Thyroid gland (tissue), 4 donors: ENCODE results near the gene FJX1. TPM values are rescaled to one million over a fixed set of nuclear protein-coding genes. Genes with fewer than 3 reads are reported as not detected.

Experiments used
- DNase-seq, 2 donors: peaks; one replicate each; pipeline ENCODE4 v3.0.0-alpha.2; 2019
- H3K27ac ChIP-seq, 3 donors: fragments of 200-600 bp; sonication (generic); 1 replicate in 2 of 3; 2 replicates in 1 of 3; pipeline ENCODE4 v1.5.1; 2016 to 2019; ENCODE audit warnings: mild to moderate bottlenecking in 1 of 3, moderate library complexity in 1 of 3
- H3K27me3 ChIP-seq: fragments of 200-600 bp; sonication (generic); one replicate; pipeline ENCODE4 v1.5.1; 2019
- H3K36me3 ChIP-seq, 2 donors: fragments of 200-600 bp; sonication (generic); one replicate each; pipeline ENCODE4 v1.5.1; 2016 to 2019
- H3K4me1 ChIP-seq, 2 donors: fragments of 200-600 bp; sonication (generic); one replicate each; pipeline ENCODE4 v1.5.1; 2017 to 2019
- H3K4me3 ChIP-seq, 3 donors: fragments of 200-600 bp; sonication (generic); replicated peaks in 1 of 3; 1 replicate in 2 of 3; 2 replicates in 1 of 3; pipeline ENCODE4 v1.5.1; 2016; ENCODE audit warnings: mild to moderate bottlenecking in 1 of 3
- H3K9me3 ChIP-seq: fragments of 200-600 bp; sonication (generic); one replicate; pipeline ENCODE4 v1.5.1; 2017
- CTCF ChIP-seq, 6 experiments: fragments of 200-600 bp in 3 of 6; fragments of 450-650 bp in 3 of 6; sonication (generic) in 3 of 6; IDR thresholded peaks; one replicate each; pipeline ENCODE4 v1.5.1; 2016 to 2019; ENCODE audit warnings: antibody characterized with exemption in 6 of 6, mild to moderate bottlenecking in 2 of 6, inconsistent platforms in 1 of 6, moderate library complexity in 1 of 6
- POLR2A ChIP-seq, 2 donors: fragments of 450-650 bp; IDR thresholded peaks; one replicate each; pipeline ENCODE4 v1.6.1; 2017; ENCODE audit warnings: antibody characterized with exemption in 2 of 2, mild to moderate bottlenecking in 2 of 2, moderate library complexity in 1 of 2
- WGBS, 2 donors: methylation state at CpG; one replicate each; pipeline ENCODE4 v1.1.5; 2017; 5-methylcytosine and 5-hydroxymethylcytosine counted together
- intact Hi-C: fragments of 100-400 bp; cut with DNase I; formaldehyde crosslinking; loops from one replicate; pipeline ENCODE4 v1.15.1; 2023
- total RNA-seq, 4 donors: library from RNA; depleted of rRNA; stranded (reverse); fragments of >200 nt; gene quantifications; one replicate each; pipeline ENCODE4 v1.2.3, GENCODE V29; 2016

The FJX1 gene
- total RNA-seq, 4 donors from 2014 or later, result 1.5 to 5.9 (median 2.9) TPM

GRCh38 chr11:35654711-35655110 lies 36.5 kb downstream of the FJX1 start:
- 40 to 44% methylated on average over 6 of the region's 6 CpGs for WGBS, 2 donors
- Histone ChIP-seq H3K36me3 (no peaks in the 10 kb centered on the region), H3K4me3 (no peak overlapping the region), H3K9me3 (no peaks in the 10 kb centered on the region), H3K4me1 (no peaks in the 10 kb centered on the region), H3K27me3 (peaks cover 5% of the 10 kb centered on the region), H3K27ac (no peak overlapping the region)
- DNase-seq, result no peak
- TF ChIP-seq POLR2A (IDR thresholded peaks at IDR 0.05) (no peak), CTCF (IDR thresholded peaks at IDR 0.05) (no peak)
- intact Hi-C loops, result no loop called here

- intact Hi-C loops, result no loop called here
- Histone ChIP-seq H3K27me3 (peaks cover 5% of the 10 kb centered on the region), H3K4me3 (no peak overlapping the region), H3K9me3 (no peaks in the 10 kb centered on the region), H3K27ac (no peak overlapping the region), H3K4me1 (no peaks in the 10 kb centered on the region), H3K36me3 (no peaks in the 10 kb centered on the region)
- WGBS, 2 donors, result 59 to 71% methylated on average over 1 of the region's 1 CpG
- TF ChIP-seq POLR2A (IDR thresholded peaks at IDR 0.05), result no peak
- no peak for TF ChIP-seq CTCF (IDR thresholded peaks at IDR 0.05)
- DNase-seq, result no peak
These were observed 37.0 kb downstream of the FJX1 start for GRCh38 chr11:35655254-35655653.

- TF ChIP-seq POLR2A (IDR thresholded peaks at IDR 0.05) (no peak), CTCF (IDR thresholded peaks at IDR 0.05) (no peak)
- H3K36me3 ChIP-seq, result no peaks in the 10 kb centered on the region
- 66 to 67% methylated on average over 4 of the region's 4 CpGs for WGBS, 2 donors
- H3K27ac ChIP-seq, result no peak overlapping the region
- H3K4me3 ChIP-seq, result no peak overlapping the region
- no peaks in the 10 kb centered on the region for H3K9me3 ChIP-seq
- DNase-seq, result no peak
- intact Hi-C loops, result no loop called here
- H3K27me3 ChIP-seq, result peaks cover 5% of the 10 kb centered on the region
- no peaks in the 10 kb centered on the region for H3K4me1 ChIP-seq
These were observed 37.6 kb downstream of the FJX1 start for GRCh38 chr11:35655856-35656255.

DNA sequence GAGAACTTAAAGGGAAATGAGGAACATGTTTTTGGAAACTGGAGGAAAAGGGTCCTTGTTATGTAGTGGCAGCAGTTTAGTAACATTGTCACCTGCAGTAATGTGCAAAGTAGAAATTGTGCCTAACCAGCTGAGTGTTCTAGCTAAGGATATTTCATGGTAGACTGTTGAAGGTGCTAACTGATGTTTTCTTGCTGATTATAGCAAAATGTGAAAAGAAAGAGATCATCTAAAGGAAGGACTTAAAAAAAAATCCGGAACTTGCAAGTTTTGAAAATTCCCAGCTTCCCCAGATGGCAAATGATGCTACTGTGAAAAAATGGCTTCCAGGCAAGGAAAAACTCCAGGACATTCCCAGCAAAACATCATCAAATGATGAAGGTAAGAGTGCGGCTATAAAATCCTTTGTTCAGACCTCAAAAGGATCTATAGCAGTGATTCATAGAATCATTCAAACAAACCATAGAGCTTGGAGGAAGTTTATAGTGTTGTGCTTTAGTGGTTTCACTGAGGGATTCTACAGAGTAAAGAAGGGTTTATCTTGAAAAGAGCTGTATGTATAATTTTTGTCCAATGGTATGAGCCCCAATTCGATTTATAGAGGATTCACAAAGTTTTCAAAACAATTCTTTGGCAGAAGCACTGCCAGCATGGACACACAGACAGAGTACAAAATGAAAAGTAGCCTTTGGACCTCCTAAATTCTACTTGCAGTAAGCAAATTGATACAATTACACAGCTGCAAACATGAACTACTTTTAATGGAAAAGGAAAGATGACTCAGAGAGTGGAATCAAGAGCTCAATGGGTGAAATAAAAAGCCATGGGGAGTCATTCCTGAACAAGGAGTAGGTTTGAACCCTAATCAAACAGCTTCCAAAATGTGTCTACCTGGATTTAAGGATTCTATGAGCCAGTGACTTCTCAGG lies 40.0 kb downstream of the FJX1 start:
- H3K4me3 ChIP-seq, result no peak overlapping the region
- no peaks in the 10 kb centered on the region for H3K9me3 ChIP-seq
- DNase-seq, result no peak
- H3K4me1 ChIP-seq, result peaks cover 2 to 5% of the 10 kb centered on the region in 2 donors
- intact Hi-C loops, result no loop called here
- H3K27me3 ChIP-seq, result peaks cover 5% of the 10 kb centered on the region
- 68 to 76% methylated on average over 3 of the region's 3 CpGs for WGBS, 2 donors
- TF ChIP-seq CTCF (IDR thresholded peaks at IDR 0.05) (no peak), POLR2A (IDR thresholded peaks at IDR 0.05) (no peak)
- no peak overlapping the region for H3K27ac ChIP-seq
- no peaks in the 10 kb centered on the region for H3K36me3 ChIP-seq

DNA sequence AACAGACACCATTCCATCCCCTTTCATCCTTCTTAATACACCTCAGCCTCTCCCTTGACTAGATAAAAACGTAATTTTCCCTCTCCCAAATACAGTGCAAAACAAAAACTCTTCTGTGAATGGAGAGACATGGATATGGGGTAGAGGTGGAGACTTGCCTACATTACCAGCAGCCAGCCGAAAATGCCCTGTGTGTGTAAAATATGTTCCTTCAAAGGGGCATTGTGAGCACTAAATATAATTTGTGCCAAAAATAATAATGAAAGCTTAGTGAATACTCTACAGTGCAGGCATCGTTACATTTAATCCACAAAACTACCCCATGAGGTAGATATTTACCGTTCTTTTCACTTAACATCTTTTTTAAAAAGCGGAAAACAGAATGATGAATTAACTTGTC lies 43.3 kb downstream of the FJX1 start:
- TF ChIP-seq CTCF (IDR thresholded peaks at IDR 0.05) (no peak), POLR2A (IDR thresholded peaks at IDR 0.05) (no peak)
- Histone ChIP-seq H3K9me3 (no peaks in the 10 kb centered on the region), H3K4me1 (peaks cover 14% of the 10 kb centered on the region in 2 donors), H3K27ac (peak overlapping the region in 1 of 3 donors; percentile 78), H3K27me3 (no peaks in the 10 kb centered on the region), H3K36me3 (no peaks in the 10 kb centered on the region), H3K4me3 (peak overlapping the region in 1 of 3 donors; percentile 78)
- no peak for DNase-seq
- intact Hi-C loops, result no loop called here
- WGBS, 2 donors, result 46 to 54% methylated on average over 5 of the region's 5 CpGs
